Peyer's patch (tissue), 4 donors: ENCODE measurements around the gene ELL2. TPM values are rescaled to one million over a fixed set of nuclear protein-coding genes. Genes with fewer than 3 reads are reported as not detected.
"Not testable (repeated sequence)": the region's sequence is repeated elsewhere in the genome, so short reads cannot be mapped to it uniquely, and the experiment has no call there.

Experiments
- DNase-seq, 3 donors: peaks; one replicate each; pipeline ENCODE4 v3.0.0-alpha.2; 2017 to 2019
- H3K27ac ChIP-seq, 4 donors: fragments of 200-600 bp; sonication (generic); one replicate each; pipeline ENCODE4 v1.5.1; 2016 to 2019
- H3K27me3 ChIP-seq, 2 donors: fragments of 200-600 bp; sonication (generic); one replicate each; pipeline ENCODE4 v1.5.1; 2019
- H3K36me3 ChIP-seq, 3 donors: fragments of 200-600 bp; sonication (generic); one replicate each; pipeline ENCODE4 v1.5.1; 2016 to 2019
- H3K4me1 ChIP-seq, 4 donors: fragments of 200-600 bp; sonication (generic); one replicate each; pipeline ENCODE4 v1.5.1; 2016 to 2019
- H3K4me3 ChIP-seq, 4 donors: fragments of 200-600 bp; sonication (generic); 1 replicate in 3 of 4; 2 replicates in 1 of 4; pipeline ENCODE4 v1.5.1; 2016 to 2019; ENCODE audit warnings: mild to moderate bottlenecking in 1 of 4
- H3K9me3 ChIP-seq, 4 donors: fragments of 200-600 bp; sonication (generic); one replicate each; pipeline ENCODE4 v1.5.1; 2016 to 2019; ENCODE audit warnings: mild to moderate bottlenecking in 1 of 4
- POLR2A ChIP-seq, 2 donors: fragments of 450-650 bp; IDR thresholded peaks; one replicate each; pipeline ENCODE4 v1.5.1; 2017; ENCODE audit warnings: antibody characterized with exemption in 2 of 2, mild to moderate bottlenecking in 2 of 2, moderate library complexity in 2 of 2
- total RNA-seq, 4 donors: library from RNA; depleted of rRNA; stranded (reverse); fragments of >200 nt; gene quantifications; one replicate each; pipeline ENCODE4 v1.1.0, GENCODE V29; 2016
- TF ChIP-seq, protein P1 (sequence below), 6 experiments: fragments of 450-650 bp in 4 of 6; fragments of 200-600 bp in 2 of 6; sonication (generic) in 1 of 6; IDR thresholded peaks; one replicate each; pipeline ENCODE4 v1.5.1; 2017 to 2019; ENCODE audit warnings: antibody characterized with exemption in 6 of 6, mild to moderate bottlenecking in 3 of 6, moderate library complexity in 1 of 6

Gene ELL2
- total RNA-seq, 4 donors from 2014 or later: 27.9 to 88.3 (median 38.7) TPM

DNA sequence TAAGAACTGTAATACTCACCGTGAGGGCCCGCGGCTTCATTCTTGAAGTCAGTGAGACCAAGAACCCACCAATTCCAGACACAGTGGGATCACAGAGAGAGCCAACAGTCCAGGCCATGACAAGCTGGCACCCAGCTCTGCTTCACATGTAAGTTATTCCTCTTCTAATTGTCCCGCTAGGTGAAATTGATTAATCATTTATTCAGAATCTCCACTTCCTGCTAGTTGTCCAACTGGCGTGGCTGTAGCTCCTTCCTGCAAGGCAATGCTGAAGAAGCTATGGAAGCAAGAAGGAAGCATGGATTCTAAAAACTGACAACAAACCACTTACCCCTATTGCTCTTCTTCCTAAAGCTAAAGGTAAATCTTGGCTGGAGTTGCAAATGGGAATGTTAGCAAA is 109.1 kb downstream of the ELL2 start:
- Histone ChIP-seq H3K27me3 (no peaks in the 10 kb centered on the region), H3K27ac (no peak overlapping the region), H3K9me3 (no peaks in the 10 kb centered on the region), H3K4me3 (no peak overlapping the region), H3K4me1 (no peaks in the 10 kb centered on the region), H3K36me3 (no peaks in the 10 kb centered on the region)
- TF ChIP-seq, protein P1, sequence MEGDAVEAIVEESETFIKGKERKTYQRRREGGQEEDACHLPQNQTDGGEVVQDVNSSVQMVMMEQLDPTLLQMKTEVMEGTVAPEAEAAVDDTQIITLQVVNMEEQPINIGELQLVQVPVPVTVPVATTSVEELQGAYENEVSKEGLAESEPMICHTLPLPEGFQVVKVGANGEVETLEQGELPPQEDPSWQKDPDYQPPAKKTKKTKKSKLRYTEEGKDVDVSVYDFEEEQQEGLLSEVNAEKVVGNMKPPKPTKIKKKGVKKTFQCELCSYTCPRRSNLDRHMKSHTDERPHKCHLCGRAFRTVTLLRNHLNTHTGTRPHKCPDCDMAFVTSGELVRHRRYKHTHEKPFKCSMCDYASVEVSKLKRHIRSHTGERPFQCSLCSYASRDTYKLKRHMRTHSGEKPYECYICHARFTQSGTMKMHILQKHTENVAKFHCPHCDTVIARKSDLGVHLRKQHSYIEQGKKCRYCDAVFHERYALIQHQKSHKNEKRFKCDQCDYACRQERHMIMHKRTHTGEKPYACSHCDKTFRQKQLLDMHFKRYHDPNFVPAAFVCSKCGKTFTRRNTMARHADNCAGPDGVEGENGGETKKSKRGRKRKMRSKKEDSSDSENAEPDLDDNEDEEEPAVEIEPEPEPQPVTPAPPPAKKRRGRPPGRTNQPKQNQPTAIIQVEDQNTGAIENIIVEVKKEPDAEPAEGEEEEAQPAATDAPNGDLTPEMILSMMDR (IDR thresholded peaks at IDR 0.05): no peak
- TF ChIP-seq POLR2A (IDR thresholded peaks at IDR 0.05): no peak
- no peak for DNase-seq

DNA sequence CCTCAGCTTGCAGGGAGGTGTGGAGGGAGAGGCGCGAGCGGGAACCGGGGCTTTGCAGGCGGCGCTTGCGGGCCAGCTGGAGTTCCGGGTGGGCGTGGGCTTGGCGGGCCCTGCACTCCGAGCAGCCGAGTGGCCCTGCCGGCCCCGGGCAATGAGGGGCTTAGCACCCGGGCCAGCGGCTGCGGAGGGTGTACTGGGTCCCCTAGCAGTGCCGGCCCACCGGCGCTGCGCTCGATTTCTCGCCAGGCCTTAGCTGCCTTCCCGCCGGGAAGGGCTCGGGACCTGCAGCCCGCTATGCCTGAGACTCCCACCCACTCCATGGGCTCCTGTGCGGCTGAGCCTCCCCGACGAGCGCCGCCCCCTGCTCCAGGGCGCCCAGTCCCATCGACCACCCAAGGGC is 110.5 kb downstream of the ELL2 start:
- not testable (repeated sequence) for H3K36me3 ChIP-seq, DNase-seq, H3K27me3 ChIP-seq, H3K9me3 ChIP-seq, H3K4me3 ChIP-seq, H3K27ac ChIP-seq, H3K4me1 ChIP-seq

- Histone ChIP-seq H3K9me3 (no peaks in the 10 kb centered on the region), H3K27ac (no peak overlapping the region), H3K36me3 (no peaks in the 10 kb centered on the region), H3K27me3 (no peaks in the 10 kb centered on the region), H3K4me3 (no peak overlapping the region), H3K4me1 (no peaks in the 10 kb centered on the region)
- TF ChIP-seq, protein P1 (IDR thresholded peaks at IDR 0.05): no peak
- TF ChIP-seq POLR2A (IDR thresholded peaks at IDR 0.05): no peak
- DNase-seq: no peak
Measured at GRCh38 chr5:95850391-95850894, 111.2 kb downstream of the ELL2 start.

DNA sequence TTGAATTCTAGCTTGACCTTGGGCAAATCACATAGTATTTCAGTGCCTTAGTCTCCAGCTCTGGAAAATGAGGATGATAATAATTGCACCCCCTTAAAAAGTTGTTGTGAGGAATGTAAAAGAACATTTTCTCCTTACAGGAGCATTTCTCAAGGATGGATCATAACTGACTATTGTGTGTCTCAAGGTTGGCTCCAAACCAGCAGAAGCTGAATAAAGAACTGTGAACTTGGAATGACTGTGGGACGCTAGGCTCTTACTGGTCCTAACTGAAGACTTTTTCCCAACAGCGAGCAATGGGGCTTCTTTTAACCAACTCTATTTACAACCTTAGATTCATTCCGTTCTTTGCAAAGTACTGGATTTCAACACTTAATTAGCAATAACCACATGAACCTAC is 113.0 kb downstream of the ELL2 start:
- H3K27me3 ChIP-seq: no peaks in the 10 kb centered on the region
- TF ChIP-seq, protein P1 (IDR thresholded peaks at IDR 0.05): no peak
- no peak for TF ChIP-seq POLR2A (IDR thresholded peaks at IDR 0.05)
- no peaks in the 10 kb centered on the region for H3K36me3 ChIP-seq
- H3K9me3 ChIP-seq: no peaks in the 10 kb centered on the region
- no peak for DNase-seq
- no peak overlapping the region for H3K4me3 ChIP-seq
- H3K27ac ChIP-seq: no peak overlapping the region
- no peaks in the 10 kb centered on the region for H3K4me1 ChIP-seq

- no peak overlapping the region for H3K27ac ChIP-seq
- no peaks in the 10 kb centered on the region for H3K9me3 ChIP-seq
- no peaks in the 10 kb centered on the region for H3K27me3 ChIP-seq
- H3K4me3 ChIP-seq: no peak overlapping the region
- DNase-seq: no peak
- peaks cover 0 to 5% (median 2%) of the 10 kb centered on the region in 4 donors for H3K4me1 ChIP-seq
- TF ChIP-seq, protein P1 (IDR thresholded peaks at IDR 0.05): peak in 1 of 6 experiments; percentile 3
- no peak for TF ChIP-seq POLR2A (IDR thresholded peaks at IDR 0.05)
- H3K36me3 ChIP-seq: no peaks in the 10 kb centered on the region
Measured at GRCh38 chr5:95847261-95847592, 114.4 kb downstream of the ELL2 start.

GRCh38 chr5:95846554-95847260 is 114.9 kb downstream of the ELL2 start:
- H3K36me3 ChIP-seq: no peaks in the 10 kb centered on the region
- no peak overlapping the region for H3K4me3 ChIP-seq
- no peak overlapping the region for H3K27ac ChIP-seq
- H3K4me1 ChIP-seq: peaks cover 0 to 5% (median 2%) of the 10 kb centered on the region in 4 donors
- no peaks in the 10 kb centered on the region for H3K27me3 ChIP-seq
- peak in 2 of 3 donors; percentile 57 to 86 for DNase-seq
- no peaks in the 10 kb centered on the region for H3K9me3 ChIP-seq
- TF ChIP-seq POLR2A (IDR thresholded peaks at IDR 0.05): no peak
- TF ChIP-seq, protein P1 (IDR thresholded peaks at IDR 0.05): peak; percentile 91 to 99 (median 98)
